Smooth muscle cell (in vitro differentiated cells): ENCODE data around the gene PAK3. TPM values are rescaled to one million over a fixed set of nuclear protein-coding genes. Genes with fewer than 3 reads are reported as not detected.

Source experiments
- DNase-seq: peaks from one replicate; lab custom pipeline; 2025; ENCODE audit not compliant: unreplicated experiment; lab: John Stamatoyannopoulos, UW
- H2AFZ ChIP-seq: fragments of 200-600 bp; sonication (generic); 2 replicates; pipeline ENCODE4 v1.6.0; 2016; ENCODE audit warnings: antibody characterized with exemption, low read depth, mild to moderate bottlenecking
- H3F3A ChIP-seq: fragments of 200-600 bp; sonication (generic); 2 replicates; pipeline ENCODE4 v1.6.0; 2017; ENCODE audit warnings: antibody characterized with exemption, low read depth
- H3K27ac ChIP-seq: fragments of 200-600 bp; sonication (generic); 2 replicates; pipeline ENCODE4 v1.5.1; 2016; ENCODE audit warnings: low read depth, mild to moderate bottlenecking
- H3K27me3 ChIP-seq: fragments of 200-600 bp; sonication (generic); 2 replicates; pipeline ENCODE4 v1.6.1; 2016; ENCODE audit warnings: low read depth, mild to moderate bottlenecking
- H3K36me3 ChIP-seq: fragments of 200-600 bp; sonication (generic); 2 replicates; pipeline ENCODE4 v1.5.1; 2016; ENCODE audit warnings: low read depth
- H3K4me1 ChIP-seq: fragments of 200-600 bp; sonication (generic); 2 replicates; pipeline ENCODE4 v1.5.1; 2016; ENCODE audit warnings: low read depth
- H3K4me2 ChIP-seq: fragments of 200-600 bp; sonication (generic); 2 replicates; pipeline ENCODE4 v1.6.0; 2016; ENCODE audit warnings: mild to moderate bottlenecking
- H3K4me3 ChIP-seq: fragments of 200-600 bp; sonication (generic); 2 replicates; pipeline ENCODE4 v1.5.1; 2016; ENCODE audit warnings: mild to moderate bottlenecking
- H3K79me2 ChIP-seq: fragments of 200-600 bp; sonication (generic); 2 replicates; pipeline ENCODE4 v1.6.0; 2016; ENCODE audit warnings: low read depth, mild to moderate bottlenecking
- H3K9ac ChIP-seq: fragments of 200-600 bp; sonication (generic); 2 replicates; pipeline ENCODE4 v1.6.0; 2016; ENCODE audit warnings: low read depth
- H3K9me3 ChIP-seq: fragments of 200-600 bp; sonication (generic); replicated peaks from 2 replicates; pipeline ENCODE4 v1.5.1; 2016; ENCODE audit warnings: low read depth
- H4K20me1 ChIP-seq: fragments of 200-600 bp; sonication (generic); 2 replicates; pipeline ENCODE4 v1.6.0; 2016; ENCODE audit warnings: low read depth
- WGBS: methylation state at CpG from one replicate; pipeline ENCODE4 v1.1.7; 2016; ENCODE audit warnings: low lambda C conversion rate; 5-methylcytosine and 5-hydroxymethylcytosine counted together
- polyA plus RNA-seq: library from polyadenylated mRNA; unstranded; fragments of >200 nt; fragmentation: Nextera tagmentation; extraction: Ambion mirVana; gene quantifications from 2 replicates; pipeline ENCODE4 v1.2.1, GENCODE V29; 2016
- total RNA-seq: library from RNA; depleted of rRNA; stranded (reverse); fragments of >200 nt; gene quantifications from 2 replicates; pipeline ENCODE4 v1.2.3, GENCODE V29; 2014
- TF ChIP-seq, protein P1 (sequence below): fragments of 200-600 bp; sonication (generic); IDR thresholded peaks from 2 replicates; pipeline ENCODE4 v1.5.1; 2017; ENCODE audit warnings: borderline replicate concordance, mild to moderate bottlenecking, antibody characterized with exemption; ENCODE audit not compliant: insufficient read depth, poor library complexity, severe bottlenecking

Gene PAK3
- total and polyA plus RNA-seq, 2 experiments from 2014 or later: 0.04 to 0.14 TPM

DNA sequence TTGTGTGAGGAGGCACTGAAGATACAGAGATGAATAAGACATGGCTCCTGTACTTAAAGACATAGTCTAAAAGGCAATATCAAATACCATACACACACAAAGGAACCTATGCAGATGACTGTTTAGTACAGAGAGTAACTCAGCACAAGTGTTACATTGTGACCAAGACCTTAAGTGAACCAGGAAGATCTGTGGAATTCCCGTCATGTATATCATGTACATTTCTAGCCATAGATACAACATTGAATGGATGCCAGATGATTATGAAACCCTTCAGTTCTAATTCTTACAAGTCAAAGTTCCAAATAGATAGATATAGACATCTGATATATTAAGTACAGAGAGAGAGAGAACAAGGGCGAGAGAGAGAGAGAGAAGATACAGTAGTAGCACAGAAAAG is 73.2 kb downstream of the PAK3 start:
- TF ChIP-seq, protein P1, sequence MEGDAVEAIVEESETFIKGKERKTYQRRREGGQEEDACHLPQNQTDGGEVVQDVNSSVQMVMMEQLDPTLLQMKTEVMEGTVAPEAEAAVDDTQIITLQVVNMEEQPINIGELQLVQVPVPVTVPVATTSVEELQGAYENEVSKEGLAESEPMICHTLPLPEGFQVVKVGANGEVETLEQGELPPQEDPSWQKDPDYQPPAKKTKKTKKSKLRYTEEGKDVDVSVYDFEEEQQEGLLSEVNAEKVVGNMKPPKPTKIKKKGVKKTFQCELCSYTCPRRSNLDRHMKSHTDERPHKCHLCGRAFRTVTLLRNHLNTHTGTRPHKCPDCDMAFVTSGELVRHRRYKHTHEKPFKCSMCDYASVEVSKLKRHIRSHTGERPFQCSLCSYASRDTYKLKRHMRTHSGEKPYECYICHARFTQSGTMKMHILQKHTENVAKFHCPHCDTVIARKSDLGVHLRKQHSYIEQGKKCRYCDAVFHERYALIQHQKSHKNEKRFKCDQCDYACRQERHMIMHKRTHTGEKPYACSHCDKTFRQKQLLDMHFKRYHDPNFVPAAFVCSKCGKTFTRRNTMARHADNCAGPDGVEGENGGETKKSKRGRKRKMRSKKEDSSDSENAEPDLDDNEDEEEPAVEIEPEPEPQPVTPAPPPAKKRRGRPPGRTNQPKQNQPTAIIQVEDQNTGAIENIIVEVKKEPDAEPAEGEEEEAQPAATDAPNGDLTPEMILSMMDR: no peak
- Histone ChIP-seq H2AFZ (no peak overlapping the region), H4K20me1 (no peaks in the 10 kb centered on the region), H3K27ac (no peak overlapping the region), H3K9me3 (no peaks in the 10 kb centered on the region), H3K4me1 (no peaks in the 10 kb centered on the region), H3K36me3 (no peaks in the 10 kb centered on the region), H3K79me2 (no peaks in the 10 kb centered on the region), H3K27me3 (no peaks in the 10 kb centered on the region), H3K4me2 (no peak overlapping the region), H3K4me3 (no peak overlapping the region), H3K9ac (no peak overlapping the region), H3F3A (no peaks in the 10 kb centered on the region)
- 90% methylated on average over 2 of the region's 2 CpGs for WGBS
- no peak for DNase-seq

DNA sequence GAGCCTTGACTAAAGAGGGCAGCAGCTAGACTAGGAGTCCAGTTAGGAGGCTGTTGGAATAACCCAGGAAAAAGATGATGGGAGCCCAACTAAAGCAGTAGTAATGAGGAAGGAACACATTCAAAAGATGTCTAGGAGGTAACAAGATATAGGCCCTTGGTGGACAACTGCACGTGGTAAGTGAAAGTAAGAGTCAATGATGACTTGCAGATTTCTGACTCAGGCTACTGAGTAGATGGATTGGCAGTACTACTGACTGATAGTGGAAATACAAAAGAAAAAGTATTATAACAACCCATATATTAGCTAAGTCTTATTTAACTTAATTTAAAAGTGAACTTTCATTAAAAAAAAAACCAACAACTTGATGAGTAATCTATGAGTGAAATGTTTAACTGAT is 74.0 kb downstream of the PAK3 start:
- H3K9ac ChIP-seq: no peak overlapping the region
- WGBS: 43% methylated on average over 1 of the region's 1 CpG
- H3K4me1 ChIP-seq: no peaks in the 10 kb centered on the region
- TF ChIP-seq, protein P1: no peak
- H3F3A ChIP-seq: no peaks in the 10 kb centered on the region
- no peaks in the 10 kb centered on the region for H3K27me3 ChIP-seq
- no peaks in the 10 kb centered on the region for H3K36me3 ChIP-seq
- H4K20me1 ChIP-seq: no peaks in the 10 kb centered on the region
- no peak overlapping the region for H2AFZ ChIP-seq
- no peak overlapping the region for H3K4me2 ChIP-seq
- H3K79me2 ChIP-seq: no peaks in the 10 kb centered on the region
- H3K4me3 ChIP-seq: no peak overlapping the region
- H3K9me3 ChIP-seq: no peaks in the 10 kb centered on the region
- DNase-seq: no peak
- no peak overlapping the region for H3K27ac ChIP-seq

DNA sequence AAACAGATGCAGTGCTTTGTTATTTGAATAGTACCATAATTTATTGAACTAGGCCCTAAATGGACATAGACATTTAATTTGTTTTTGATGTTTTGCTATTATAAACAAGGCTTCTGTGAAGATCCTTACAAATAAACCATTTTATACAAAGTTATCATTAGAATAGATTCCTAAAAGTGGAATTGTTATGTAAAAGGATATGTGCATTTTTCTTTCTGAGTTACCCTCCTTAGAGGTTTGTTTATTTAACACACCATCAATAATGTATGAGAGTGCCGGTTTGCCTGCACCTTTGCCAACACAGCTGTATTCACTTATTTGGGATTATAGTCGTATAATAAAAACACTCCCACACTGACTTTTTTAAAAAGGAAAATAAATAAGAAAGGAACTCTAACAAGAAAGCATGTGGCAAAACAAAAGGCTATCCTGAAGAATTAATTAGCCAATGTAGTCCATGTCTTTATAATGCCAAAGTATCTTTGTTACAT is 84.8 kb downstream of the PAK3 start:
- TF ChIP-seq, protein P1: no peak
- Histone ChIP-seq H3F3A (no peaks in the 10 kb centered on the region), H3K4me2 (no peak overlapping the region), H2AFZ (no peak overlapping the region), H3K4me3 (no peak overlapping the region), H3K4me1 (peaks cover 29% of the 10 kb centered on the region), H3K27me3 (no peaks in the 10 kb centered on the region), H4K20me1 (no peaks in the 10 kb centered on the region), H3K27ac (no peak overlapping the region), H3K36me3 (no peaks in the 10 kb centered on the region), H3K9me3 (no peaks in the 10 kb centered on the region), H3K9ac (no peak overlapping the region), H3K79me2 (no peaks in the 10 kb centered on the region)
- WGBS: 60% methylated on average over 2 of the region's 2 CpGs
- DNase-seq: no peak

DNA sequence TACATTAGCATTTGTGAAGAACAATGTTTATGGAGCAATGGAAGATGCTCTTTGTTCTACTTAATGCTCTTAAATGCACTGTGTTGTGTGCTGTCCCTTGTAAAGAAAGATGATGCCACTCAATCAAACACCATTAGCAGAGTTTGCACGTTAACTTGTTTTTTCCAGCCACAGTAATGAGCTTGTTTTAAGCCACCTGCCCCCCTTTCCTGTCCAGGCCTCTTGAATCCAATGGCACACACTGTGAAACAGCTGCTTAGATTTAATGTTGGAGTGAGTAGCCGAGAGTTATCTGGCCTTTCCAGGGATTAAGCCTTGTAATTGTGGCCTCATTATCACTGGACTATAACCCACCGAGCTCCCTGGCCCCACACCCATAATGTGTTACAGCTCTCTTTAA is 86.0 kb downstream of the PAK3 start:
- H3K27ac ChIP-seq: no peak overlapping the region
- 12% methylated on average over 3 of the region's 3 CpGs for WGBS
- no peaks in the 10 kb centered on the region for H3F3A ChIP-seq
- H3K27me3 ChIP-seq: no peaks in the 10 kb centered on the region
- no peak overlapping the region for H3K9ac ChIP-seq
- no peaks in the 10 kb centered on the region for H4K20me1 ChIP-seq
- no peaks in the 10 kb centered on the region for H3K79me2 ChIP-seq
- DNase-seq: no peak
- H3K36me3 ChIP-seq: no peaks in the 10 kb centered on the region
- no peaks in the 10 kb centered on the region for H3K9me3 ChIP-seq
- no peak overlapping the region for H3K4me2 ChIP-seq
- TF ChIP-seq, protein P1: no peak
- H2AFZ ChIP-seq: no peak overlapping the region
- H3K4me3 ChIP-seq: no peak overlapping the region
- peaks cover 28% of the 10 kb centered on the region for H3K4me1 ChIP-seq
